Liver (tissue), 3 donors: ENCODE data around the gene CBX2.

Experiments
- JUND ChIP-seq, 2 donors: IDR thresholded peaks; 2 replicates each; pipeline ENCODE4 v1.6.1; 2016; ENCODE audit warnings: antibody characterized with exemption in 2 of 2
- RXRA ChIP-seq, 2 donors: IDR thresholded peaks; 2 replicates each; pipeline ENCODE4 v1.6.1; 2017 to 2018; ENCODE audit warnings: antibody characterized with exemption in 2 of 2, mild to moderate bottlenecking in 1 of 2
- TF ChIP-seq, protein P1 (sequence below): fragments of 150-350 bp; IDR thresholded peaks from 2 replicates; pipeline ENCODE4 v1.5.1; 2017; ENCODE audit warnings: improper control_type of control experiment, low read depth, low read length; ENCODE audit not compliant: missing input control
- donor health status: healthy.
- donor health status: healthy.

DNA sequence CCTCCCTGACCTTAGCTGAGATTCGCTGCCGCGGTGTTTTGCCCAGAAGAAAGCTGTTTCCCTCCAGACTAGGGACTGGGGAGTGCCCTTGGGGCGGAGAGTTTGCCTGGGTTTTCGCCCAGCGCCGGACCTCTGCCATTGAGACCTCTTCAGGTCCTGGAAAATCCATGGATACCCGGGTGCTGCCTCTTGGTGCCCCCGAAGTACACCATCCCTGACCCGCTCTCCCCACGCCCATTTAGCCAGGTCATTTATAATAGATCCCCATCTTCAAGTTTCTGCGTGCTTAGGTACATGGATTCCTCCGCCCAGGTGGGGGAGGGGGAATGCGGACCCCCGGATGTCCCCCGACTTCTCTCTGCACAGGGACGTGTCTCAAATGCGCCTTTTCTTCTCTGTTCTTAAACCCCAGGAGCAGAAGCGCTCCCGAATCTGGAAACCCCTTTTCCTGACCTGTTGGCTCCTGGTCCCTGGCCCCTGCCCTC is 34.0 kb downstream of the CBX2 start:
- TF ChIP-seq, protein P1, sequence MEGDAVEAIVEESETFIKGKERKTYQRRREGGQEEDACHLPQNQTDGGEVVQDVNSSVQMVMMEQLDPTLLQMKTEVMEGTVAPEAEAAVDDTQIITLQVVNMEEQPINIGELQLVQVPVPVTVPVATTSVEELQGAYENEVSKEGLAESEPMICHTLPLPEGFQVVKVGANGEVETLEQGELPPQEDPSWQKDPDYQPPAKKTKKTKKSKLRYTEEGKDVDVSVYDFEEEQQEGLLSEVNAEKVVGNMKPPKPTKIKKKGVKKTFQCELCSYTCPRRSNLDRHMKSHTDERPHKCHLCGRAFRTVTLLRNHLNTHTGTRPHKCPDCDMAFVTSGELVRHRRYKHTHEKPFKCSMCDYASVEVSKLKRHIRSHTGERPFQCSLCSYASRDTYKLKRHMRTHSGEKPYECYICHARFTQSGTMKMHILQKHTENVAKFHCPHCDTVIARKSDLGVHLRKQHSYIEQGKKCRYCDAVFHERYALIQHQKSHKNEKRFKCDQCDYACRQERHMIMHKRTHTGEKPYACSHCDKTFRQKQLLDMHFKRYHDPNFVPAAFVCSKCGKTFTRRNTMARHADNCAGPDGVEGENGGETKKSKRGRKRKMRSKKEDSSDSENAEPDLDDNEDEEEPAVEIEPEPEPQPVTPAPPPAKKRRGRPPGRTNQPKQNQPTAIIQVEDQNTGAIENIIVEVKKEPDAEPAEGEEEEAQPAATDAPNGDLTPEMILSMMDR: no peak
- TF ChIP-seq RXRA (IDR thresholded peaks at IDR 0.05) (no peak), JUND (IDR thresholded peaks at IDR 0.05) (no peak)
